AG08396 (cell line): Measurements from ENCODE around the gene CTBS.
"Not testable (repeated sequence)": the region's sequence is repeated elsewhere in the genome, so short reads cannot be mapped to it uniquely, and the experiment has no call there.

Experiments used
- DNase-seq: peaks from one replicate; pipeline ENCODE4 v3.0.0; 2012; ENCODE audit warnings: low spot score, mixed read lengths

Gene CTBS

DNA sequence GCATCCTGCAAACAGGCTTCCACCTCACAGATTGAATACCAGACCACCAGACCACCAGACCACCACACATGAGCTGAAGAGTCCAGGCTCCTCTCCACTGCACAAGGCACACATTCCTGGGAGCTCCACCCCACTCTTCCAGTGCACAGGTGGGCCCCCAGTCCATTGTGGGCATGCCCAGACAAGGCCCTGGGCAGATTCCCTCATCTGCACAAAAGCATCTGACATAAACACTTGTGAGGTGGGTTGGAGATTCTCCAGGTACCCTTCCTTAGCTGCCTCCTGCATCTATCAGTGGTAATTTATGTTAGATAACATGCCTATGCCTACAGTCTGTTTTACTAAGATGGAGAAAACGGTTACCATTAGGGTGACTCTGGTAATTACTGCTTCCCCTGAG is 11.6 kb upstream of the CTBS start:
- no peak for DNase-seq

DNA sequence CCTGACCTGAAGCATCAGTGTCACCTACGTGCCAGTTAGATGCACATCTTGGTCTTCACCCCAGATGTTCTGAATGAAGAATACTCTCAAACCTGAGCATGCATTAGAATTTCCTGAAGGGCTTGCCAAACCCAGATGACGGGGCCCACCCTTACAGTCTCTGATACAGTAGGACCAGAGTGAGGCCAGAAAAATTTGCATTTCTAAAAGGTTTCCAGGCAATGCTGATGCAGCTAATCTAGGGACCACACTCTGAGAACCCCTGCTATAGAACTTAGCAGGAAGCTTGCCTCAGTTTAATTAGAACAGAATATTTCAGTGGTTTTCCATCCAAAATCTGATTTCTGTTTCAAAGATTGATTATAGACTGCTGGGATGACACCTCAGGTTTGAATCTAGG is 9.9 kb upstream of the CTBS start:
- DNase-seq, result no peak

DNA sequence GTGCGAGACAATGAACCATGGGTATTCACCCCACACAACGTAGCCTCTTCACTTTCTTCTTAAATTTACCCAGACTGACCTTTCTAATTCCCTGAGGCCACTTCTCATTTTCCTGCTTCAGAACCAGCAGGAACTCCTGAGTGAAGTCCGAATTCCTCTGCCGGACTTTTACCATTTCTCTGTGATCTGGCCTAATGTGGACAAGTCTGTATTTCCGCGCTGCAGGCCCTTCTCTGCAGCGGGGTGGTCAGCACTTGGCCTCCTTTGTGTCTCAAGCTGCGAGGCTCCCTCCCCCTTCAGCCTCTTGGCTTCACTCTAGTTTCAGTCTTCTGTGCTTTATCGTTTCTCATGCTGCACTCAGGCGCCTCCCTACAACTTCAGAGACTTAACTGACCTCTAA is 9.4 kb upstream of the CTBS start:
- no peak for DNase-seq

DNA sequence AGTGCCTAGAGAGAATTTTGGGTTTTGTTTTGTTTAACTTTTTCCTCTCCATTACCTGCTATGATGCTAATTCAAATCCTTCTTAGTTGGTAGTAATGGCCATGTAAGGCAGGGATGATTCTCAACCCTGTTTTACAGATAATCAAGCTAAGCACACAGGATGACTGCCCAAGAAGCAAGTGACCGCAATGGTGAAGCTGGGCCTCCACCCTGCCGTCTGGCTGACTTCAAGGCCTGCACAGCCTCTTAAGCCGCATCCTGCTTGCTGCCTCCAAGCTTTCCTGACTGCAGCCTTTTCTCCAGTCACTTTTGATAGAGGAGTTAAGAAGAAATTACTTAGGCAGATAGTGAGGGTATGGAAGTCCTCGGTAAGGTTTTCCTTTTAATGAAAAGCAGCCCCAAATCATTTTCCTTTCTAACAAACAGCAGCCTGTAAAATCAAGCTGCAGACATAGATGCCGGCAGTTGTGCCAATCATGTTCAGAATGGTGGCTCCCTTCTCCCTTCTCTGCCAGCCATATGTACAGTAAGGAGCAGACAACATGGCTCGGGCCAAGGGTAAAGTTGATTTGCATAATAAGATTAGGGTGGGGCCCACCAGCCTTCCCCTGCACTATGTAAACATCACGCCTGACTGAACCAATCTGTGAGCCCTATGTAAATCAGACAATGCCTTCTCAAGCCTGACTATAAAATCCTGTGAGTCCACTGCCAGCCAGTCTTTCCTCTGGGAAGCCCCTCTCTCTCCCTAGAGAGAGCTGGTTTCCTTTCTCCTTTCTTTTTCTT is 8.8 kb upstream of the CTBS start:
- DNase-seq, result no peak

DNA sequence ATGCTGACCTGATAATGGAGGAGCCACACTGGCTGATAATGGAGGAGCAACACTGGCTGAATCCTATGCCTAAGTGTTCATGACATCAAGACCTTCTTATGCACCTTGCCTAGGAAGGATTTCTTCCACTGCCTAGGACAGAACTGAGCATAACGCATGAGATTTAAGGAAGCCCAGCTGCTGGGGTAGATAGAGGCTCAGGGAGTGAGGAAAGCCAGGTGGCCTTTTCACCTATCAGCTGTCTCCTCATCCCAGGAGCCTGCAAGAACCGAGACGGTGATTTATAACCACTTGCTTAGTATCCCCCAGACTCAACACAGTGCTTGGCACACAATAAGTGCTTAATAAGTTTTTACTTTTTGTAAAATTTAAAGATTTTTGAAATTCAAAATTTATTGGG is 7.4 kb upstream of the CTBS start:
- no peak for DNase-seq

DNA sequence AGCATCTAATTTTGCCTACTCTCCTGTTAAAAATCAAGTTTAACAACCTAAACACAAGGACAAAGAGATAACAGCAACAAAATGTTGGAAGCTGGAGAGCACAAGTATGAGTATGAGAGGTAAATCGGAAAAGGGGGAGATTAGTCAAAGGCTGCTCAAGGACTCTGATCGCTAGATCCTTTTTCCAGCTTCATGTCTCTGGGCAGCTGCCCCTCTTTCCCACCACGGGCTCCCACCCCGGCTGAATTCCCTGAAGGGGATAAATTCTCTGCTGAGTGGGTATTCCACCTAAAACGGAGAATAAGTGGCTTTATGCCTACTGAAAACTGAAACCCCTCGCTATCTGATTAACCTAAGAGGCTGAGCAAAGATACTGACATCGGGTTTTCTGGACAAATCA is 696 bp upstream of the CTBS start:
- DNase-seq, result no peak

DNA sequence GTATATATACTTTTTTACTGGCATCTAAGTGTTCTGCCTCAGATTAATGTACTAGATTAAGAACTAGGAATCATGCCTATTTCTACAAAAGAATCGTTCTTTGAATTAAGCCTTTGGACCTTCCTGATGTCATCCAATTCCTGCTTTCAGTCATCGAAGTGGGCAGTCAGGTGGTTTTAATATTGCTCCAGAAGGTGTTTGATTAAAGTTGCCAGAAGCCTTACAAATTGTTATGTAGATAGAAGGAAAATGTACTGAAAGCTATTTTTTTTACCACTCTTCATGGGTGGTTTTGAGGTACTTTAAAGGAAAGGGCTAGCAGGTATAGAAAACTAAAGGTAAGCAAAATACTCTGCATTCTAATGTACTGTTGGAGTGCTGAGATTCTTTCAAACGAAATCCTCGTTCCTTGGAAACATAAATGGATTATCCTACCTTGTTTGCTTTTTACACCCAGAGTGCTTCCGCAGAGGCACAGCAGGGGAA is 716 bp downstream of the CTBS start:
- no peak for DNase-seq

DNA sequence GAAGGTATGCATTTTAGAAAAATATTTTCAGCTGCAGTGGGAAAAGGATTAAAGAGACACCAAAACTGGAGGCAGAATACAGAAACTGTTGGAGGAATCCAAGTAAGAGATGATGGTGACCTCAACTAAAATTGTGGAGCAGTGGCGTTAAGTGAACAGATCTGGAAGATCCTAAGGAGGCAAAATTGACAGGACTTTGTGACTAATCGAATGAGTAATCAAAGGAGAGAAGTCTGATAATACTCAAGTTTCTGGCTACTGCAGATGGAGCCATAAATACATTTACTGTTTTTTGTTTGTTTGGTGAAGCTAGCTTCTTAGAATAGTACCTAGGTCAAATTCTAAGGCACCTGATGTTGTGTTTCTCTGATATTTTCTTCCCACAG is 3.1 kb downstream of the CTBS start:
- DNase-seq, result no peak

DNA sequence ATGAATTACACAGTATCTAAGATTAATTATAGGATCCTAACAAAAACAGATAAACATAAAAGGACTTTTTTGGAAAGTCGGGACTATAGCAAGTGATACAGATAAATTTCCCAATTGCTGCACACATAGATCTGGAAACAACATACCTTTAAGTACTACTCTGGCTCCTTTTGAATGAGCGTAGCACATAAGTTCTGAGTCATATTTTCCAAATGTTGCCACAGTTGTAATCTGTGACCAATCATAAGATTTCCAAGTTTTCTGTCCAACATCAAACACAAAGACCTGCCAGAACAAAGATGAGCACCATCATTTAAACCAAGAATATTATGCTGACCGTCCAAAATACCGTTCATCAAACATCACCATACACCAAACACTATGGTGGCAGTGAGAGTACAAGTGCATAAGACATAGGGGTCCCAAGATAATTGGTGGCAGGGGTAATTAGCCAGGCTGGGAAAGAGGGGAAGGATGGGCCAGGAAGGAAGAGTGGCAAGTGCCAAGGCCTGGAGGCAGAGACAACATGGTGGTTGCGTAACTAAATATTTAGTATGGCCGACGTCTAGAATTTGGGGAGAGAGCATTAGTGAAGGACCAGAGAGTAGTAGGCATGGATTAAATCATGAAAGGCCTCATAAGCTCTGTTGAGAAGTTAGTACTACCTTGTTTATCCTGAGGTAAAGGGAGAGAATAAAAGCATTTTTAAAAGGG is 3.6 kb downstream of the CTBS start:
- DNase-seq, result no peak

DNA sequence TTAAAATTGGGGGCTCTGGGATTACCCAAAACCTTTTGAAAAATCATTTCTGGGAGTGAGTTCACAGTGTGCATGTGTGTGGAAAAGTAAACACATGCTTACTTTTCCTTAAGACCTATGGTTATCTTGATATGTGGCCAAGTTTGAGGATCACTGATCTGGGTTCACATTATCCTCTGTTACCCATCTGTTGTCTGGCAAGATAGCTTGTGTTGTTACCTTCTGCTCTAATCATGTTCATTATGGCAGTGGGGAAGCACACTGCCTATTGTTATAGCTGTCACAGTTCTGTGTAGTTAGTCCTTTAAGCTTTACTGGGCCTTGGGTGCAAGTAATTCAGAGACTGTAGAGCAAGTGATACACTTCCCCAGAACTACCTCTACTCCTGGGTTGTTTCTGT is 5.0 kb downstream of the CTBS start:
- DNase-seq, result no peak

DNA sequence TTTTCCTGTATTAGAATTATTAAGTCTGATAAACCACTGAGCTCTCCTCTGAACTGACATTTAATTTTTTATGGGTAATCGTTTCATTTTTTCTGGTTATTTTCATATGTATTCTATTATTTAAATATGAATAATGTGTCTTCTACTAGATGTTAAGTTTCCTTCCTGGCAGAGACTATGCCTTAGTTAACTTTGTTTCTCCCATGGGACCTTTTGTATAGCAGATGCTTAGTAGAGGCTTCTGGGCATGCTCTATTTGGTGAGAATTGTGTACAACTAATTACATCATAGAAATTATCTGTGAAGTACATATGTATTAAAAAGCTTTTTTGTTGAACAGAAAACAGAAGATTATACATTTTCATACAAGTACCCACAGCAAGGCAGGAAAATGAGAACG is 23.4 kb downstream of the CTBS start:
- DNase-seq, result no peak

DNA sequence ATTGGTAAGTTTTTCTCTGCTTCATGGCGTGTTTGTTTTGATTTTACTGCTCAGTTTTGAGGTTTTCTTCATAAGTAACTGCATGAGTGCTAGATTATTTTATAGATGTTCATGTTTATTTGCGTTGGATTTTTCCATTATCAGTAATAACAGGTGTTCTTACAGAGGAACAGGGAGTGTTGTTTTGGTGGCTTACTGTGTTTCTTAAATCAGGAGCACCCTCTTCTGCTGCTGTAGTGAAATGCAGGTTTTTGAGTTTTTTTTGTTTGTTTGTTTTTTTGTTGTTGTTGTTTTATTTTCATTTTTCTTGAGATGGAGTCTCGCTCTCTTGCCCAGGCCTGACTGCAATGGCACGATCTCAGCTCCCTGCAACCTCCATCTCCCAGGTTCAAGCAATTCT is 32.6 kb downstream of the CTBS start:
- DNase-seq, result no peak

DNA sequence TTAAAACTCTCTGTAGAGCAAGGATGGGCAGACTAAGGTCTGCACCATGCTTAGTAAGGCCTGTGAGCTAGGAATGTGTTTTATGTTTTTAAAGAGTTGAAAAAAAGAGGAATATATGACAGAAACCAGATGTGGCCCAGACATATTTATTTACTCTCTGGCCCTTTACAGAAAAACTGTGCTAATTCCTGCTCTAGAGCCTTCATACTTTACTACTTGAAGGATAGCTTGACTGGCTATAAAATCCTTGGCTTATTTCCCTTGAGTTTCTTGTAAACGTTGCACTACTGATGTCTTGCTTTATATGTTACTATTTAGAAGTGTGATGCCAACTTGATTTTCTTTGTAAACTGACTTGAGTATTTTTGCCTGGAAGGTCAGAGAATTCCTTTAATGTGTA is 33.5 kb downstream of the CTBS start:
- DNase-seq, result no peak

DNA sequence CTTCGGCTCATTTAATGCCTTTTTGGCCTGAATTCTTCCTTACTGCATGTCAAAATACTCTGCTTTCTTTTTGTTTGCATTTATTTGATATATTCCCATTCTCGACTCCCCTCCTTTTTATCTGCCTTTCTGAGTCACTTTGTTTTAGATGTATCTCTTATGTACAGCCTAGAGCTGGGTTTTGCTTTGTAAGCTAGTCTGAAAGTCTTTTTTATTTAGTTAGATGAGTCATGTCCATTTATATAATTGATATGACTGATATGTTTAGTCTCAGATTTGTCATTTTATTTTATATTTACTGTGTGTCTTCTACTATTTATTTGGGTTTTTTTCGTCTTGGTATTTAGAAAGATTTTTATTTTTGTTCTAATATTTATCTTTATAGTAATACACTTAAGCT is 34.3 kb downstream of the CTBS start:
- no peak for DNase-seq

DNA sequence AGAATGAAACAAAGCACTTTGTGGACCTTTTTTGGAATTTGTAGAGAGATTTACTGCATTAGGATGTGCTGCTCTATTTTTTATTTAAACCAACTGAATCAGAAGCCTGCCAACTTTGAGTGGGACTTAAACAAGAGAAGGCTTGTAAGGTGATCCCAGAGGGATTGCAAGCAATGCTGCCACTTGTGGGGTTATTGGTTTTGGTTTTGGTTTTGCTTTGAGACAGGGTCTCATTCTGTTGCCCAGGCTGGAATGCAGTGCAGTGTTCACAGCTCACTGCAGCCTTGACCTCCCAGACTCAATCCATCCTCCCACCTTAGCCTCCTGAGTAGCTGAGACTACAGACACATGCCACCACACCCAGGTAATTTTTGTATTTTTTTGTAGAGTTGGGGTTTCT is 35.6 kb downstream of the CTBS start:
- DNase-seq, result no peak

DNA sequence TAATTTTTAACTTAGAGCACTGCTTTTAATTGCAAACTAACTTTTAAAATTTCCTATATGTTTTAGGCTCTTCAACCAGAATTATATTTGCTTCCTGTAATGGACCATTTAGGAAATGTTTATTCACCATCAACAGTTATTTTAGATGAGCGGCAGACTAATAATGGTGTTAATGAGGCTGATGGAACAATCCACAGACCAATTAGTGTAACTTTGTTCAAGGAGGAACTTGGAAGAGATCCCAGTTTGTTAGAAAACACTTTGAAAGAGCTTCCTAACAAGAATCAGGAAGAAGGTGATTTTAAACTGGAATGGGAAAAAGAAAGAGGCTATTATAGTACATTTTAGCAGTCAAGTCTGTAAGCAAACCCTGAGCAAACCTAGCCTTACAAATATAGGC is 48.5 kb downstream of the CTBS start:
- no peak for DNase-seq

DNA sequence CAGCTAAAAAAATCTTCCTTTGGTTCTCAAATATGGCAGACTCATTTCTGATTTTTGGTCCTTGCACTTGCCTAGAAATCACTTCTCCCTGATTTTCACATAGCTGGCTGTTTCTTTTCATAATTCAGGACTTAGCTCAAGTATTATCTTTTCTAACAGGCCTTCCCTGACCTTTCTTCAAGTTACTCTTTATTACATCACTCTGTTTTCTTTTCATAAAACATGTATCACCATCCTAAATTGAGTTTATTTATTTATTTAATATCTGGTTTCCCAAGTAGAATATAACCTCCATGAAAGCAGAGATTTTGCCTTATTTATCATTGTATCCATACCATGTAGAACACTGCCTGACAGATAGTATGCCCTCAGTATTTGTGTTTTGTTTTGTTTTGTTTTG is 49.6 kb downstream of the CTBS start:
- DNase-seq, result no peak

DNA sequence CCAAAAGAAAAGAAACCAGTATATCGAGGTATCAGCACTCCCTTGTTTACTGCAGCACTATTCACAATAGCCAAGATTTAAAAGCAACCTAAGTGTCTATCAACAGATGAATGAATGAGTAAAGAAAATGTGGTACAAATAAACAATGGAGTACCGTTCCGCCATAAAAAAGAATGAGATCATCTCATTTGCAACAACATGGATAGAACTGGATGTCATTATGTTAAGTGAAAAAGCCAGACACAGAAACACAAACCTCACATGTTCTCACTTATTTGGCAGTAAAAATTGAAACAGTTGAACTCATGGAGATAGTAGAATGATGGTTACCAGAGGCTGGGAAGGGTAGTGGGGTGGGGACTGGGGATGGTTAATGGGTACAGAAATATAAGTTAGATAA is 63.6 kb downstream of the CTBS start:
- no peak for DNase-seq

DNA sequence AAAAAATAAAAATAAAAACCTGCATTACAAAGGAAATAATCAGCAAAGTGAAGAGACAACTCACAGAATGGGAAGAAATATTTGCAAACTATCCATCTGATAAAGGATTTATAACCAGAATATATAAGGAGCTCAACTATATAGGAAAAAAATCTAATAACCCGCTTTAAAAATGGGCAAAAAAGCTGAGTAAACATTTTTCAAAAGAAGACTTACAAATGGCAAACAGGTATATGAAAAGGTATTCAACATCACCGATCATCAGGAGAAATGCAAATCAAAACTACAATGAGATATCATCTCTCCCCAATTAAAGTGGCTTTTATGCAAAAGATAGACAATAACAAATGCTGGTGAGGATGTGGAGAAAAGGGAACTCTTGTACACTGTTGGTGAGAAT is 64.1 kb downstream of the CTBS start:
- no peak for DNase-seq

DNA sequence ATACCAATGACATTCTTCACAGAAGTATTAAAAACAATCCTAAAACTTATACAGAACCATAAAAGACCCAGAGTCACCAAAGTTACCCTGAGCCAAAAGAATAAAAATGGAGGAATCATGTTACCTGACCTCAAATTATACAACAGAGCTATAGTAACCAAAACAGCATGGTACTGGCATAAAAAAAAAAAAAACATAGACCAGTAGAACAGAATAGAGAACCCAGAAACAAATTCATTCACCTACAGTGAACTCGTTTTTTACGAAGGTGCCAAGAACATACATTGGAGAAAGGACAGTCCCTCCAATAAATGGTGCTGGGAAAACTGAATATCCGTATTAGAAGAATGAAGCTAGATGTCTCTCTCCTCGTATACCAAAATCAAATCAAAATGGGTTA is 65.2 kb downstream of the CTBS start:
- no peak for DNase-seq

DNA sequence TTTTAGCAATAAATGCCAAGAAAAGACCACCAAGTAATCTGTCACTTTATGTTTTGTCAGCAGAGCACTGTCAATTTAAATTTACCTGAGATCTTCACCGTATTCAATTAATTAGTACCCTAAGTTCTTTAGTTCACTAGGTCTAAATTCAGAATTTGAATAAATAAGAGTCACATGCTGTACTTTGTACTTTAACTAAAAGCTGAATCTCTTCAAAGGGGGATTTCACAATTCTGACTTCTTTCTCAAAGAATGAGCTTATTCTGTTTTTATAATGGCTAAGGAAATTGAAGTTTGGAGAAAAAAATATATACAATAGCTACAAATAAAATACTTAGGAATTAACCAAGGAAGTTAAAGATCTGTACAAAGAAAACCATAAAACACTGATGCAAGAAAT is 65.7 kb downstream of the CTBS start:
- DNase-seq, result no peak

DNA sequence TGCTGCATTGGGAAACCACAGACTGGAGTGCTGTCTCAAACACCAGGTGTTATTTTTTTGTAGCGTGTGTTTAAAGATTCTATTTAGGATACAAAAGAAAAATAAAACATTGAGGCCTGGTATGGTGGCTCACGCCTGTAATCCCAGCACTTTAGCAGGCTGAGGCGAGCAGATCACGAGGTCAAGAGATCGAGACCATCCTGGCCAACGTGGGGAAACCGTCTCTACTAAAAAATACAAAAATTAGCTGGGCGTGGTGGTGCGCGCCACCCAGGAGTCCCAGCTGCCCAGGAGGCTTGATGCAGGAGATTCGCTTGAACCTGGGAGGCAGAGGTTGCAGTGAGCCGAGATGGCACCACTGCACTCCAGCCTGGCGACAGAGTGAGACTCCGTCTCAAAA is 66.4 kb downstream of the CTBS start:
- not testable (repeated sequence) for DNase-seq

DNA sequence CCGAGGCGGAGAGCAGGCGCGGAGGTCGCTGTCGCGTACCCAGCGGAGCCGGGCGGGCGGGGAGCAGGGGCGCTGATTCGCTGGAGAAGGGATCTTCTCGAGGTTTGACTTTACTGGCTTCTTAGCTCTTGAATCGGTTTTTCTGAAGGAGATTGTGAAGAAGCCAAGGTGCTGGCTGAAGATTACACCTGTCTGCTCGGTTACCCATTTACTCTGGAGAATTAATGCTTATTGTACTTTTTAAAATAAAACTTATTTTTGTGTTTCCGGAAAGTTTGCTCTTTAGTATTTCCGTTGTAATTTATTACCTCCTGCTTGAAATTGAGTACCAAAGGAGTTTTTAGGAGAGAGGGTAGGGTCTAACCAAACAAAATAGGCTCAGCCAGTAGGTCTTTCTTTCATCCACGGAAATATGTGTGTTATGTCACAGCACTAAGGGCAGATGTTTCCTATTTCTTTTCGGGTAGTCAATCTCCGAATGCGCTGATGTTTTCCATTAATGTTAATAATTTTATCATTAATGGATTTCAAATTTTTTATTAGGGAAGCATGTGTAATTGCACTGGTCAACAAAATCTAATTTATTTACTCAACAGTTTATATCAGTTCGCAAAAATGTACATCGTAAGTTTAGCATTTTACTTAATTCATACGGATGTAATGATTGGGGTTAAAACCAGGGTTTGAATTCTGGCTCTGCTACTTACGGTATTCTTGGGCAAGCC is 67.3 kb downstream of the CTBS start:
- DNase-seq, result no peak
